ENCODE measurements around the gene TRIM41. TPM values are rescaled to one million over a fixed set of nuclear protein-coding genes. Genes with fewer than 3 reads are reported as not detected.

Gene TRIM41
- polyA plus RNA-seq, 1 of the 3 experiments (the other 2 are of a cell fraction) = 35.9 TPM

DNA sequence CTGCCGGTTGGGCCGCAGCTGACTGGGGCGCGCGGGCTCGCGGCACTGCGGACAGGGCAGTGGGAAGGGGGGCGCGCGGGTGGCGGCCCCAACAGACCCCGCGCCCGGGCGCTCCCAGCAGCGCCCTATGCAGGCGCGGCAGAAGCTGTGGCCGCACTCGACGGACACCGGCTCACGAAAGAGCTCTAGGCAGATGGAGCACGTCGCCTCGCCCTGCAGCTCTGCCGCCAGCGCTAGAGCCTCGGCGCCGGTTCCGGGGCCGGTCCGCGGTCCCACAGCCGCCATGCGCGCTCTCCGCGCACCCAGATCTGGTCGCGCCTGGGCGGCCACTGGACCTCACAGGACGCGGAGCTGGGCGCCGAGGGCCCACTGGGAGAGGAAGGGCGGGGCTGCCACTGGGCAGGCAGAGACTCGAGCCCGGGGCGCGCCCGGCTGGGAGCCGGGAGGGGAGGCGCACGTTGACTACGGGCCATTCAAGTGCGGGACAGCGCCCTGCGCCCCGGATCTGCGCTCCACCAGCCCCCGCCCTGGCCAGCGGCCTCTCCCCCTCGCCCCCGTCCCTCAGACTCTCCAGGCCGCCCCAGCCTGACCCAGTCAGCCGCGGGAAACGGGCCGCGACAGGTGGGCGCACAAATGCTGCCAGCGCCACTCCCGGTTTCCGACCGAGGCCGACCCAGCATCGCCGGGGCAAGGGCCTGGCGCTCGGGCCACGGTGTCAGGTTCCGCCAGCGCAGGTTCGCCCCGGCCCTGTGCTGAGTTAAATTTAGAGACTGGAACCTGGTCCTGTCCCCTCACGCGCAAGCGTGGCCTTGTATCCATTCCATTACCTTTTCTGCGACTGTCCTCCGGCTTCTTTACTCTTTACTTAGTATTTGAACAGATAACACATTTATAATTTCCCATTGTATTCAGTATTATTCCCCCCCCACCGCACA lies 18.0 kb upstream of the TRIM41 start, which contains the start of gene TRIM7:
Gene TRIM7 (minus strand): TSS at position 371 of the 935 bp plus-strand sequence. CDS start 86 bp downstream, at position 285.
- H3F3A ChIP-seq (replicated peaks; ENCODE audit: insufficient read depth) = peaks cover 27% of the 10 kb centered on the region
- POLR2A ChIA-PET = interaction anchor here (0.9 to 1.1 kb wide), 3 partner anchors 12 to 39 kb away, joined by 3 read pairs; partner anchors contain the start of gene RACK1
- H3K27me3 ChIP-seq (ENCODE audit: insufficient read depth) = no peaks in the 10 kb centered on the region
- peak within 1 kb of the TSS; percentile 41; the same call in 1 of the 2 replicates for H3K9ac ChIP-seq
- no peaks in the 10 kb centered on the region; the same call in 1 of the 2 replicates for H4K20me1 ChIP-seq (ENCODE audit: insufficient read depth)
- H3K36me3 ChIP-seq (replicated peaks in 1 of 2; ENCODE audit: control insufficient read depth in 1 of 2, insufficient read depth in 2 of 2, low read length in 1 of 2) = no peaks in the 10 kb centered on the region
- peak within 1 kb of the TSS; percentile 80 for H3K4me2 ChIP-seq
- peak; percentile 72 for DNase-seq
- 8% methylated on average over 32 of the region's 94 CpGs for WGBS (ENCODE audit: low lambda C conversion rate)
- H3K4me1 ChIP-seq (ENCODE audit: control insufficient read depth in 1 of 2, insufficient read depth in 2 of 2, low read depth in 1 of 2, low read length in 1 of 2) = peaks cover 0 to 21% of the 10 kb centered on the region in 2 experiments; a peak in 1 of 4 replicates
- no peaks in the 10 kb centered on the region for H3K9me2 ChIP-seq
- H3K27ac ChIP-seq (ENCODE audit: low read depth in 2 of 2, low read length in 1 of 2) = no peak within 1 kb of the TSS; a peak in 1 of 4 replicates
- CTCF ChIA-PET = interaction anchor here (1.0 to 6.5 kb wide), 6 partner anchors 10 to 37 kb away, joined by 3 to 72 read pairs (median 6); no protein-coding TSS in a partner anchor
- H2AFZ ChIP-seq (ENCODE audit: low read depth) = peak within 1 kb of the TSS; percentile 83
- TF ChIP-seq NRF1 (IDR thresholded peaks at IDR 0.05; ENCODE audit: low read depth, low read length) (no peak), POLR2AphosphoS5 (IDR thresholded peaks at IDR 0.05; ENCODE audit: low read depth, low read length) (no peak), CHD2 (IDR thresholded peaks at IDR 0.05; ENCODE audit: low read length, partially characterized antibody) (no peak), SMC3 (IDR thresholded peaks at IDR 0.05; ENCODE audit: low read depth, low read length) (no peak), RCOR1 (IDR thresholded peaks at IDR 0.05; ENCODE audit: low read length) (no peak), EP300 (IDR thresholded peaks at IDR 0.05; ENCODE audit: borderline replicate concordance in 1 of 2, low read depth in 1 of 2, low read length in 1 of 2) (no peak), TAF1 (IDR thresholded peaks at IDR 0.05; ENCODE audit: borderline replicate concordance, low read depth, low read length) (no peak), TEAD4 (IDR thresholded peaks at IDR 0.05; ENCODE audit: borderline replicate concordance, insufficient read depth) (no peak), FOXJ3 (CRISPR knock-in tag; IDR thresholded peaks at IDR 0.05) (no peak), RFX5 (IDR thresholded peaks at IDR 0.05; ENCODE audit: low read length) (no peak), MXI1 (IDR thresholded peaks at IDR 0.05; ENCODE audit: low read depth, low read length) (no peak), RAD21 (IDR thresholded peaks at IDR 0.05; ENCODE audit: low read length) (no peak)
- TF ChIP-seq, protein P1, sequence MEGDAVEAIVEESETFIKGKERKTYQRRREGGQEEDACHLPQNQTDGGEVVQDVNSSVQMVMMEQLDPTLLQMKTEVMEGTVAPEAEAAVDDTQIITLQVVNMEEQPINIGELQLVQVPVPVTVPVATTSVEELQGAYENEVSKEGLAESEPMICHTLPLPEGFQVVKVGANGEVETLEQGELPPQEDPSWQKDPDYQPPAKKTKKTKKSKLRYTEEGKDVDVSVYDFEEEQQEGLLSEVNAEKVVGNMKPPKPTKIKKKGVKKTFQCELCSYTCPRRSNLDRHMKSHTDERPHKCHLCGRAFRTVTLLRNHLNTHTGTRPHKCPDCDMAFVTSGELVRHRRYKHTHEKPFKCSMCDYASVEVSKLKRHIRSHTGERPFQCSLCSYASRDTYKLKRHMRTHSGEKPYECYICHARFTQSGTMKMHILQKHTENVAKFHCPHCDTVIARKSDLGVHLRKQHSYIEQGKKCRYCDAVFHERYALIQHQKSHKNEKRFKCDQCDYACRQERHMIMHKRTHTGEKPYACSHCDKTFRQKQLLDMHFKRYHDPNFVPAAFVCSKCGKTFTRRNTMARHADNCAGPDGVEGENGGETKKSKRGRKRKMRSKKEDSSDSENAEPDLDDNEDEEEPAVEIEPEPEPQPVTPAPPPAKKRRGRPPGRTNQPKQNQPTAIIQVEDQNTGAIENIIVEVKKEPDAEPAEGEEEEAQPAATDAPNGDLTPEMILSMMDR (IDR thresholded peaks at IDR 0.05) = no peak
- TF ChIP-seq, protein P2, sequence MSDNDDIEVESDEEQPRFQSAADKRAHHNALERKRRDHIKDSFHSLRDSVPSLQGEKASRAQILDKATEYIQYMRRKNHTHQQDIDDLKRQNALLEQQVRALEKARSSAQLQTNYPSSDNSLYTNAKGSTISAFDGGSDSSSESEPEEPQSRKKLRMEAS (IDR thresholded peaks at IDR 0.05; ENCODE audit: low read depth) = no peak; the same call in 1 of the 2 replicates
- TF ChIP-seq, protein P3, sequence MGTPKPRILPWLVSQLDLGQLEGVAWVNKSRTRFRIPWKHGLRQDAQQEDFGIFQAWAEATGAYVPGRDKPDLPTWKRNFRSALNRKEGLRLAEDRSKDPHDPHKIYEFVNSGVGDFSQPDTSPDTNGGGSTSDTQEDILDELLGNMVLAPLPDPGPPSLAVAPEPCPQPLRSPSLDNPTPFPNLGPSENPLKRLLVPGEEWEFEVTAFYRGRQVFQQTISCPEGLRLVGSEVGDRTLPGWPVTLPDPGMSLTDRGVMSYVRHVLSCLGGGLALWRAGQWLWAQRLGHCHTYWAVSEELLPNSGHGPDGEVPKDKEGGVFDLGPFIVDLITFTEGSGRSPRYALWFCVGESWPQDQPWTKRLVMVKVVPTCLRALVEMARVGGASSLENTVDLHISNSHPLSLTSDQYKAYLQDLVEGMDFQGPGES (IDR thresholded peaks at IDR 0.05; ENCODE audit: low read depth, low read length) = no peak
- TF ChIP-seq, protein P4, sequence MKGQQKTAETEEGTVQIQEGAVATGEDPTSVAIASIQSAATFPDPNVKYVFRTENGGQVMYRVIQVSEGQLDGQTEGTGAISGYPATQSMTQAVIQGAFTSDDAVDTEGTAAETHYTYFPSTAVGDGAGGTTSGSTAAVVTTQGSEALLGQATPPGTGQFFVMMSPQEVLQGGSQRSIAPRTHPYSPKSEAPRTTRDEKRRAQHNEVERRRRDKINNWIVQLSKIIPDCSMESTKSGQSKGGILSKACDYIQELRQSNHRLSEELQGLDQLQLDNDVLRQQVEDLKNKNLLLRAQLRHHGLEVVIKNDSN (IDR thresholded peaks at IDR 0.05; ENCODE audit: borderline replicate concordance, low read depth) = no peak
- TF ChIP-seq, protein P5, sequence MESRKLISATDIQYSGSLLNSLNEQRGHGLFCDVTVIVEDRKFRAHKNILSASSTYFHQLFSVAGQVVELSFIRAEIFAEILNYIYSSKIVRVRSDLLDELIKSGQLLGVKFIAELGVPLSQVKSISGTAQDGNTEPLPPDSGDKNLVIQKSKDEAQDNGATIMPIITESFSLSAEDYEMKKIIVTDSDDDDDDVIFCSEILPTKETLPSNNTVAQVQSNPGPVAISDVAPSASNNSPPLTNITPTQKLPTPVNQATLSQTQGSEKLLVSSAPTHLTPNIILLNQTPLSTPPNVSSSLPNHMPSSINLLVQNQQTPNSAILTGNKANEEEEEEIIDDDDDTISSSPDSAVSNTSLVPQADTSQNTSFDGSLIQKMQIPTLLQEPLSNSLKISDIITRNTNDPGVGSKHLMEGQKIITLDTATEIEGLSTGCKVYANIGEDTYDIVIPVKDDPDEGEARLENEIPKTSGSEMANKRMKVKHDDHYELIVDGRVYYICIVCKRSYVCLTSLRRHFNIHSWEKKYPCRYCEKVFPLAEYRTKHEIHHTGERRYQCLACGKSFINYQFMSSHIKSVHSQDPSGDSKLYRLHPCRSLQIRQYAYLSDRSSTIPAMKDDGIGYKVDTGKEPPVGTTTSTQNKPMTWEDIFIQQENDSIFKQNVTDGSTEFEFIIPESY (IDR thresholded peaks at IDR 0.05; ENCODE audit: borderline replicate concordance, low read depth) = no peak
- no peaks in the 10 kb centered on the region for H3K9me3 ChIP-seq
- peak within 1 kb of the TSS; percentile 62 to 75 for H3K4me3 ChIP-seq (ENCODE audit: low read depth in 2 of 2, low read length in 1 of 2)
- no peaks in the 10 kb centered on the region for H3K79me2 ChIP-seq (ENCODE audit: insufficient read depth)
